Cardiac muscle cell (in vitro differentiated cells and primary cell): ENCODE measurements around the gene PLAA. TPM values are rescaled to one million over a fixed set of nuclear protein-coding genes. Genes with fewer than 3 reads are reported as not detected.

Source experiments
- DNase-seq, 2 donors: peaks; one replicate each; pipeline versions ENCODE4 v3.0.0 to v3.0.0-alpha.2; 2010 to 2017; ENCODE audit warnings: low read depth in 1 of 2, low spot score in 1 of 2
- H3K27ac ChIP-seq: fragments of 200-600 bp; sonication (generic); 2 replicates; pipeline ENCODE4 v1.5.1; 2016
- H3K27me3 ChIP-seq: fragments of 200-600 bp; sonication (generic); 2 replicates; pipeline ENCODE4 v1.6.0; 2016; ENCODE audit warnings: control low read depth
- H3K36me3 ChIP-seq: fragments of 200-600 bp; sonication (generic); 2 replicates; pipeline ENCODE4 v1.5.1; 2016; ENCODE audit warnings: control low read depth
- H3K4me1 ChIP-seq: fragments of 200-600 bp; sonication (generic); 2 replicates; pipeline ENCODE4 v1.8.1; 2017; ENCODE audit warnings: low read depth, mild to moderate bottlenecking, mixed run types
- H3K4me3 ChIP-seq: fragments of 200-600 bp; sonication (generic); 2 replicates; pipeline ENCODE4 v1.5.1; 2016; ENCODE audit warnings: mild to moderate bottlenecking
- H3K9me3 ChIP-seq: fragments of 200-600 bp; sonication (generic); 2 replicates; pipeline ENCODE4 v1.5.1; 2017; ENCODE audit warnings: low read depth, mild to moderate bottlenecking, control low read depth
- polyA plus RNA-seq: library from polyadenylated mRNA; unstranded; fragments of >200 nt; fragmentation: Nextera tagmentation; extraction: Ambion mirVana; gene quantifications from 2 replicates; pipeline ENCODE4 v1.2.1, GENCODE V29; 2016
- total RNA-seq: library from RNA; depleted of rRNA; stranded (reverse); fragments of >200 nt; gene quantifications from 2 replicates; pipeline ENCODE4 v1.2.3, GENCODE V29; 2016
- TF ChIP-seq, protein P1 (sequence below): IDR thresholded peaks from 2 replicates; pipeline ENCODE4 v1.5.1; 2012; ENCODE audit warnings: low read depth, mild to moderate bottlenecking, low read length

PLAA gene
- total and polyA plus RNA-seq, 2 experiments from 2014 or later: 30.9 to 32.6 TPM

DNA sequence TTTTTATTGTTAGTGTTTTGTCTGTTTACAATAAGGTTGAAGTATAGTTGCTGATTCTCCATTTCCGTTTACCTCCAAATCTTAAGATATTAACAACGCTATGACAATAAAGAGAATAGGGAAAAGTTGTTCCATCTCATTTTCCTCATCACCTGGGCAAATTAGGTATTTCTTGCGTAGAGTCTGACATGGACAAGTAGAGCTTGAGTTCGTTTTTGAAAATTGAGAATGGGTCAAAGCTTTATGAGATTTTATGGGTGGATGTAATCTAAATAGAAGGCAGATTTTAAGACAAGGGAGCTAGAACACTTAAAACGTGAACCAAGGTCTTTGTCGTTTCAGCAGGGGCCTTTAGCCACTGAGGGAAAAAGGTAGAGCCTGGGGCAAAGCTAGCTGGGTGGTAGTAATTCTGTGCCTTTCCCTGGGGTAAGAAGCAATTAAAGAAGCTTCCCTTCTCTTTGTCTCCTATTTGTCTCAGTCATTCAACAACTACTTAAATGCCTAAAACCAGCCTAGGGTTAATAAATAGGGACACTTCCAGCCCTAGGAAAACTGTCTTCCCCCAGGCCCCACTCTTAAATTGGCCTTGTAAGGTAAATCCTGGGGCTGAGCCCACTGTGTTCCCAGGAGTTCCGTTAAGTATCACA is 53.9 kb downstream of the PLAA start:
- no peaks in the 10 kb centered on the region for H3K9me3 ChIP-seq
- TF ChIP-seq, protein P1, sequence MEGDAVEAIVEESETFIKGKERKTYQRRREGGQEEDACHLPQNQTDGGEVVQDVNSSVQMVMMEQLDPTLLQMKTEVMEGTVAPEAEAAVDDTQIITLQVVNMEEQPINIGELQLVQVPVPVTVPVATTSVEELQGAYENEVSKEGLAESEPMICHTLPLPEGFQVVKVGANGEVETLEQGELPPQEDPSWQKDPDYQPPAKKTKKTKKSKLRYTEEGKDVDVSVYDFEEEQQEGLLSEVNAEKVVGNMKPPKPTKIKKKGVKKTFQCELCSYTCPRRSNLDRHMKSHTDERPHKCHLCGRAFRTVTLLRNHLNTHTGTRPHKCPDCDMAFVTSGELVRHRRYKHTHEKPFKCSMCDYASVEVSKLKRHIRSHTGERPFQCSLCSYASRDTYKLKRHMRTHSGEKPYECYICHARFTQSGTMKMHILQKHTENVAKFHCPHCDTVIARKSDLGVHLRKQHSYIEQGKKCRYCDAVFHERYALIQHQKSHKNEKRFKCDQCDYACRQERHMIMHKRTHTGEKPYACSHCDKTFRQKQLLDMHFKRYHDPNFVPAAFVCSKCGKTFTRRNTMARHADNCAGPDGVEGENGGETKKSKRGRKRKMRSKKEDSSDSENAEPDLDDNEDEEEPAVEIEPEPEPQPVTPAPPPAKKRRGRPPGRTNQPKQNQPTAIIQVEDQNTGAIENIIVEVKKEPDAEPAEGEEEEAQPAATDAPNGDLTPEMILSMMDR: no peak
- H3K4me3 ChIP-seq: peak overlapping the region; percentile 95
- H3K36me3 ChIP-seq: no peaks in the 10 kb centered on the region
- peaks cover 6% of the 10 kb centered on the region for H3K4me1 ChIP-seq
- H3K27me3 ChIP-seq: no peaks in the 10 kb centered on the region
- DNase-seq: no peak
- peak overlapping the region; percentile 98 for H3K27ac ChIP-seq

DNA sequence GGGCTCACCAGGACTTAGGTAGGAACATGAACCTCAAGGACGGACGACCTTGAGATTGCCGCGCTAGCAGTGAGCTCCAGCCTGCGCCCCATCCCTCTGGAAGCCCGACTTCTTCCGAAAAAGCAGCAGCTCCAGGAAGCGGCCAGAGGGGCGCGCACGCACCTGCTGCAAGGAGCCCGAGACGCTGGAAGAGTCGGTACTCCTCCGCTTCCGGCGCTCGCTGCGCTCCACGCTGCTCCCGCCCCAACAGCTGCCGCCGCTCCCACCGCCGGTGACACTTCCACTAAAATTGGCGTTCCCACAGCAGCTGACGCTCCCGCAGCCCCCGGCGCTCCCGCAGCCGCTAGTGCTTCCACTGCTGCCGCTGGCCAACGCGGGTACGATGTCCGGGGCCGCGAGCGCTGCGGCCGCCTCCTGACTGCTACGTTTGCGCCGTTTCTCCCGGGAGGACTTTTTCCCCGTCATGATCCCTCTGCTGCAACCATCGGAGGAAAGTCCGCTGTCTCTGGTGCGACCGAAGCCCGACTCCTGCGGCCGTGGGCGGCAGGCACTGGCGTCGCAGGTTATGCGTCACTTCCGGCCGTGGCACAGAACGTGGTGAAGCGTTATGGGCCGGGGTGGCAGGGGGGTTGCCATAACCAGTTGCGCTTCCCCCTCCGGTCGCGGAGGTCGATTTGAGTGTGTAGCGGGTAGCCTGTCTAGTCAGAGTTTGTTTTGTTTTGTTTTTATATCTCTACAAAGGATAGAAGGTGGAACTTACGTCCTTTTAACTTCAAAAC is 54.6 kb downstream of the PLAA start, which contains the start of gene CAAP1:
Gene CAAP1, minus strand, starts transcription at position 552 of the 779 bp plus-strand sequence. Its CDS starts 87 bp downstream, at position 465.
- peaks cover 6% of the 10 kb centered on the region for H3K4me1 ChIP-seq
- TF ChIP-seq, protein P1: peak; percentile 38

GRCh38 chr9:26891726-26892125 is 55.3 kb downstream of the PLAA start:
- H3K4me1 ChIP-seq: peaks cover 6% of the 10 kb centered on the region
- TF ChIP-seq, protein P1: no peak
- peak overlapping the region; percentile 98 for H3K27ac ChIP-seq
- no peaks in the 10 kb centered on the region for H3K9me3 ChIP-seq
- peak overlapping the region; percentile 95 for H3K4me3 ChIP-seq
- H3K36me3 ChIP-seq: peaks cover 2% of the 10 kb centered on the region
- DNase-seq: peak in 1 of 2 donors; percentile 3
- H3K27me3 ChIP-seq: no peaks in the 10 kb centered on the region

More for the DNA sequence above, 54.6 kb downstream of the PLAA start, which contains the start of gene CAAP1:
- no peaks in the 10 kb centered on the region for H3K9me3 ChIP-seq
- no peaks in the 10 kb centered on the region for H3K27me3 ChIP-seq
- peak within 1 kb of the TSS; percentile 95 for H3K4me3 ChIP-seq
- H3K36me3 ChIP-seq: no peaks in the 10 kb centered on the region
- H3K27ac ChIP-seq: peak within 1 kb of the TSS; percentile 98
- DNase-seq: peak; percentile 96

GRCh38 chr9:26888271-26888670 is 58.8 kb downstream of the PLAA start:
- Histone ChIP-seq H3K9me3 (no peaks in the 10 kb centered on the region), H3K27me3 (no peaks in the 10 kb centered on the region), H3K27ac (no peak overlapping the region), H3K4me3 (no peak overlapping the region), H3K4me1 (peaks cover 6% of the 10 kb centered on the region), H3K36me3 (peaks cover 13% of the 10 kb centered on the region)
- DNase-seq: no peak
- TF ChIP-seq, protein P1: no peak

DNA sequence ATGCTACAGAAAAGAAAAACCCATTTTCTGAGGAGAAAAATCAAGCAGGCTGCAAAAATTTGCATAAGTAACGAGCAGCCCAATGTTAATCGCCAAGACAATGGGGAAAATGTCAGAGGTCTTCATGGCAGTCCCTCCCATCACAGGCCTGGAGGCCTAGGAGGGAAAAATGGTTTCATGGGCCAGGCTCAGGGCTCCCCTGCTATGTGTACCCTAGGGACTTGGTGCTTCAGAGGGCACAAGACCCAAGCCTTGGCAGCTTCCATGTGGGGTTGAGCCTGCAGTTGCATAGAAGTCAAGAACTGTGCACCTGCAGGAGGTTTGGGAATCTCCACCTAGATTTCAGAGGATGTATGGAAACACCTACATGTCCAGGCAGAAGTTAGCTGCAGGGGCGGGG is 64.9 kb downstream of the PLAA start:
- Histone ChIP-seq H3K4me3 (no peak overlapping the region), H3K27ac (no peak overlapping the region), H3K9me3 (no peaks in the 10 kb centered on the region), H3K36me3 (peaks cover 26% of the 10 kb centered on the region), H3K27me3 (no peaks in the 10 kb centered on the region), H3K4me1 (no peaks in the 10 kb centered on the region)
- TF ChIP-seq, protein P1: no peak
- DNase-seq: no peak
